IMR-90 (cell line): ENCODE measurements around the gene ABCA5. TPM values are rescaled to one million over a fixed set of nuclear protein-coding genes. Genes with fewer than 3 reads are reported as not detected.

ENCODE experiments used
- ATAC-seq: fragments of 200-7000 bp; cut with Tn5 transposase; 2 replicates; pipeline ENCODE4 v1.9.1; 2020; ENCODE audit warnings: low read depth, mild to moderate bottlenecking, moderate library complexity
- BruUV-seq: library from RNA; stranded (reverse); fragments of 400-500 nt; replicated peaks from 2 replicates; lab custom pipeline; 2021; lab: Mats Ljungman, UMichigan
- CTCF ChIA-PET: fragments of 300-600 bp; formaldehyde crosslinking; extraction: SDS; loops from one replicate; lab custom pipeline; 2021; ENCODE audit warnings: antibody characterized with exemption; lab: Yijun Ruan, JAX
- POLR2A ChIA-PET: fragments of 300-600 bp; sonication (Branson Sonifier 250); formaldehyde crosslinking; loops from one replicate; lab custom pipeline; 2022; ENCODE audit warnings: antibody characterized with exemption; ENCODE audit not compliant: unreplicated experiment; lab: Charles Lee
- DNase-seq: peaks from one replicate; pipeline ENCODE4 v3.0.0; 2013
- H2AFZ ChIP-seq: replicated peaks from 2 replicates; pipeline ENCODE3; 2013; ENCODE audit warnings: low read length, mild to moderate bottlenecking; ENCODE audit not compliant: poor library complexity
- H2AK5ac ChIP-seq: 2 replicates; pipeline ENCODE4 v1.6.1; 2013; ENCODE audit warnings: low read depth, low read length, inconsistent platforms
- H2AK9ac ChIP-seq: replicated peaks from 2 replicates; pipeline ENCODE3; 2013; ENCODE audit warnings: mild to moderate bottlenecking, low read depth, low read length, moderate library complexity; ENCODE audit not compliant: poor library complexity
- H2BK120ac ChIP-seq: 2 replicates; pipeline ENCODE4 v1.6.1; 2013; ENCODE audit warnings: low read depth, low read length, inconsistent platforms
- H2BK15ac ChIP-seq: 3 replicates; pipeline ENCODE4 v1.6.1; 2013; ENCODE audit warnings: low read depth, low read length, inconsistent platforms
- H2BK20ac ChIP-seq: 2 replicates; pipeline ENCODE4 v1.6.1; 2013; ENCODE audit warnings: low read depth, mild to moderate bottlenecking, inconsistent platforms, low read length, moderate library complexity
- H2BK5ac ChIP-seq: 2 replicates; pipeline ENCODE4 v1.6.1; 2013; ENCODE audit warnings: mild to moderate bottlenecking, low read depth, low read length, inconsistent platforms; ENCODE audit not compliant: poor library complexity, severe bottlenecking
- H3K14ac ChIP-seq: replicated peaks from 2 replicates; pipeline ENCODE4 v1.6.1; 2013; ENCODE audit warnings: low read depth, low read length, inconsistent platforms
- H3K18ac ChIP-seq: 2 replicates; pipeline ENCODE4 v1.6.1; 2013; ENCODE audit warnings: low read depth, low read length, control low read depth
- H3K23ac ChIP-seq: 2 replicates; pipeline ENCODE4 v1.6.1; 2013; ENCODE audit warnings: low read depth, low read length, inconsistent platforms
- H3K27ac ChIP-seq: 2 replicates; pipeline ENCODE4 v1.5.1; 2013; ENCODE audit warnings: mild to moderate bottlenecking, control low read depth, low read length; ENCODE audit not compliant: insufficient read depth
- H3K27me3 ChIP-seq: 2 replicates; pipeline ENCODE4 v1.6.1; 2013; ENCODE audit warnings: low read length; ENCODE audit not compliant: control insufficient read depth, insufficient read depth
- H3K36me3 ChIP-seq: 2 replicates; pipeline ENCODE4 v1.6.1; 2013; ENCODE audit warnings: low read length, mixed read lengths; ENCODE audit not compliant: control insufficient read depth, insufficient read depth
- H3K4ac ChIP-seq: 2 replicates; pipeline ENCODE4 v1.6.1; 2013; ENCODE audit warnings: low read depth, low read length, inconsistent platforms
- H3K4me1 ChIP-seq: 2 replicates; pipeline ENCODE4 v1.6.1; 2013; ENCODE audit warnings: low read length, mixed read lengths; ENCODE audit not compliant: control insufficient read depth, insufficient read depth
- H3K4me2 ChIP-seq: 2 replicates; pipeline ENCODE4 v1.6.1; 2013; ENCODE audit warnings: low read depth, mild to moderate bottlenecking, control low read depth, low read length, moderate library complexity
- H3K4me3 ChIP-seq: 2 replicates; pipeline ENCODE4 v1.5.1; 2013; ENCODE audit warnings: low read depth, mild to moderate bottlenecking, control low read depth, low read length, moderate library complexity; ENCODE audit not compliant: insufficient read depth
- H3K56ac ChIP-seq: 2 replicates; pipeline ENCODE4 v1.6.1; 2013; ENCODE audit warnings: low read length, inconsistent platforms; ENCODE audit not compliant: insufficient read depth; ENCODE audit errors: extremely low read depth
- H3K79me1 ChIP-seq, 2 experiments: 2 replicates each; pipeline ENCODE4 v1.6.1; 2013; ENCODE audit warnings: low read length in 2 of 2, inconsistent platforms in 1 of 2, low read depth in 1 of 2
- H3K9ac ChIP-seq: 2 replicates; pipeline ENCODE4 v1.6.1; 2013; ENCODE audit warnings: low read depth, low read length, control low read depth
- H3K9me1 ChIP-seq: 2 replicates; pipeline ENCODE4 v1.6.1; 2013; ENCODE audit warnings: low read length, inconsistent platforms; ENCODE audit not compliant: insufficient read depth
- H3K9me3 ChIP-seq: 2 replicates; pipeline ENCODE4 v1.6.1; 2013; ENCODE audit warnings: low read length; ENCODE audit not compliant: control insufficient read depth, insufficient read depth
- H4K20me1 ChIP-seq: 2 replicates; pipeline ENCODE4 v1.6.1; 2013; ENCODE audit warnings: low read length, inconsistent platforms; ENCODE audit not compliant: insufficient read depth
- H4K5ac ChIP-seq: 2 replicates; pipeline ENCODE4 v1.6.1; 2013; ENCODE audit warnings: mild to moderate bottlenecking, low read depth, low read length, control low read depth
- H4K8ac ChIP-seq, 2 experiments: 2 replicates each; pipeline ENCODE4 v1.6.1; 2013; ENCODE audit warnings: low read depth in 2 of 2, low read length in 2 of 2, control low read depth in 1 of 2, inconsistent platforms in 1 of 2
- H4K91ac ChIP-seq: 2 replicates; pipeline ENCODE4 v1.6.1; 2013; ENCODE audit warnings: low read depth, low read length, inconsistent platforms; ENCODE audit not compliant: insufficient read depth
- BHLHE40 ChIP-seq: fragments of 150-350 bp; IDR thresholded peaks from 2 replicates; pipeline ENCODE4 v1.6.1; 2016; ENCODE audit warnings: mild to moderate bottlenecking, low read depth, low read length
- CHD1 ChIP-seq: IDR thresholded peaks from 2 replicates; pipeline ENCODE4 v1.6.1; 2012; ENCODE audit warnings: low read depth, low read length, improper control_type of control experiment
- FOS ChIP-seq: fragments of 150-350 bp; IDR thresholded peaks from 2 replicates; pipeline ENCODE4 v1.6.1; 2016; ENCODE audit warnings: low read depth, low read length
- MAZ ChIP-seq: IDR thresholded peaks from 2 replicates; pipeline ENCODE4 v1.6.1; 2012; ENCODE audit warnings: low read depth, mild to moderate bottlenecking, low read length, improper control_type of control experiment, moderate library complexity, borderline replicate concordance
- NFE2L2 ChIP-seq: fragments of 150-350 bp; IDR thresholded peaks from 2 replicates; pipeline ENCODE4 v1.6.1; 2016; ENCODE audit warnings: low read depth, mild to moderate bottlenecking, low read length
- RCOR1 ChIP-seq: IDR thresholded peaks from 2 replicates; pipeline ENCODE4 v1.6.1; 2012; ENCODE audit warnings: mild to moderate bottlenecking, low read length, improper control_type of control experiment; ENCODE audit not compliant: insufficient replicate concordance
- dilution Hi-C: fragments of 300-500 bp; cut with HindIII; formaldehyde crosslinking; loops from one replicate; pipeline ENCODE4 v1.14.3; 2018; ENCODE audit warnings: low sequenced_read_pairs; ENCODE audit not compliant: unreplicated experiment
- in situ Hi-C: fragments of 300-500 bp; cut with MboI; formaldehyde crosslinking; loops from 3 replicates; pipeline ENCODE4 v1.14.3; 2019; ENCODE audit warnings: low sequenced_read_pairs, inconsistent platforms, mixed read lengths
- intact Hi-C: fragments of 100-400 bp; cut with micrococcal nuclease; formaldehyde crosslinking; loops from 2 replicates; pipeline ENCODE4 v1.10.0; 2022
- polyA plus RNA-seq, 3 experiments: library from polyadenylated mRNA; depleted of rRNA; stranded (reverse); fragments of >200 nt; gene quantifications; 2 replicates each; pipeline ENCODE4 v1.2.3, GENCODE V29; 2012; ENCODE audit warnings: low replicate concordance in 1 of 3
- total RNA-seq: library from RNA; depleted of rRNA; stranded (reverse); fragments of >200 nt; gene quantifications from 2 replicates; pipeline ENCODE4 v1.2.3, GENCODE V29; 2012
- TF ChIP-seq, protein P1 (sequence below): conservative IDR thresholded peaks from 2 replicates; pipeline ENCODE4 v1.5.1; 2012; ENCODE audit warnings: mild to moderate bottlenecking, low read depth, low read length, improper control_type of control experiment
- TF ChIP-seq, protein P2 (sequence below): fragments of 150-350 bp; IDR thresholded peaks from 2 replicates; pipeline ENCODE4 v1.6.1; 2016; ENCODE audit warnings: low read depth, mild to moderate bottlenecking, low read length, moderate library complexity, borderline replicate concordance

Gene ABCA5
- total and polyA plus RNA-seq, 2 of the 4 experiments (the other 2 are of a cell fraction) = 1.3 to 2.3 TPM

DNA sequence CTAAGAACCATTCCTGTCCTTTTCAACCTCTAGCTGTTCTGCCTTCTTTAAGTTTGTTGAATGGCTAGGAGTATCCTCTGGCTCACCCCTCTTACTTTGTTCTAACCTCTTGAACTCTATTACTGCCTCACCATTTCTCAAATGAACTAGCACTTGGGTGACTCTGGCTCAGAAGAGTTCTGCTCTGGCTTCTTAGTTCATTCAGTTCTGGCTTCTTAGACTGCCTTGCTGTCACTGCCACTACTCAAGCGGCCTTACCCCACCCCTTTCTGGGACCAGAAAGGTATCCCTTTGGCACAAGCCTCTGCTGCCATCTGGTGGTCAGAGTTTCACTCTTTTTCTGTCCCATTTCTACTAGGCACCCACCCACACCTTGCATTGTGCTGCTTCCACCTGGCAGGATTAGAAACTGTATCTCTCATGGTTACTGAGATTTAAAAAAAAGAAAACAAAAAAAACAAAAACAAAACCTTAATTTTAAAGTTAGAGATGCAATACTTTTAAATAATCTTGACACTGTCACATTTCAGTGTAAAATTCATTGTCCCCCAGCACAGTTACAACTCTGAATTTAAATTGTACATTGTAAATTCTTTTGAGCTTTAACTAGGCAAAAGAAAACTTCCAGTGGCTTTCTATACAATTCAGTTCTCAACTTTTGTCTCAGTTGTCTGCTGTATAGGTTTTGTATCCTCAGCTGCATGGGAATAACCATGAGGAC is 91.4 kb downstream of the ABCA5 start (continued):
- no peak for TF ChIP-seq MAZ

DNA sequence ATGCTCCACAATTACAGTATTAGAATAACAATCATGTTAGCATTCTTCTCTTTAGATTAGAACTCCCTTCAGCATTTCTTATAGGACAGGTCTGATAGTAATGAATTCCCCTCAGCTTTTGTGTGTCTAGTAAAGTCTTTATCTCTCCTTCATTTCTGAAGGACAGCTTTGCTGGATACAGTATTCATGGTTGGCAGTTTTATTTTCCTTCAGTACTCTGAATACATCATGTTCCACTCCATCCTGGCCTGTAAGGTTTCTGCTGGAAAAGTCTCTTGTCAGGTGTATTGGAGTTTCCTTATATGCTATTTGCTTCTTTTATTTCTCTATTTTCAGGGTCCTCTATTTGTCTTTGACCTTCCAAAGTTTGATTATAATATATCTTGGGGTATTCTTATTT is 94.3 kb downstream of the ABCA5 start:
- H3K9me1 ChIP-seq = 0 out of 2 replicates have a peak, but pooled peaks cover 3% of the 10 kb centered on the region
- no peak overlapping the region for H3K4ac ChIP-seq
- H3K79me1 ChIP-seq = no peaks in the 10 kb centered on the region
- H3K56ac ChIP-seq = no peak overlapping the region
- DNase-seq (no peak), ATAC-seq (no peak)
- no peak overlapping the region for H3K4me2 ChIP-seq
- intact Hi-C loops = no loop called here
- no peak overlapping the region for H4K5ac ChIP-seq
- ChIA-PET POLR2A (no interaction called here), CTCF (no interaction called here)
- in situ Hi-C loops = no loop called here
- no peak overlapping the region for H3K18ac ChIP-seq
- no peak overlapping the region for H3K14ac ChIP-seq
- no peaks in the 10 kb centered on the region for H3K4me1 ChIP-seq
- H3K9ac ChIP-seq = no peak overlapping the region
- H3K23ac ChIP-seq = no peak overlapping the region
- no peak overlapping the region for H3K4me3 ChIP-seq
- H4K20me1 ChIP-seq = no peaks in the 10 kb centered on the region
- H2AFZ ChIP-seq = no peak overlapping the region
- TF ChIP-seq RCOR1 (no peak), FOS (no peak), NFE2L2 (no peak), MAZ (no peak), CHD1 (no peak), BHLHE40 (no peak)
- TF ChIP-seq, protein P1, sequence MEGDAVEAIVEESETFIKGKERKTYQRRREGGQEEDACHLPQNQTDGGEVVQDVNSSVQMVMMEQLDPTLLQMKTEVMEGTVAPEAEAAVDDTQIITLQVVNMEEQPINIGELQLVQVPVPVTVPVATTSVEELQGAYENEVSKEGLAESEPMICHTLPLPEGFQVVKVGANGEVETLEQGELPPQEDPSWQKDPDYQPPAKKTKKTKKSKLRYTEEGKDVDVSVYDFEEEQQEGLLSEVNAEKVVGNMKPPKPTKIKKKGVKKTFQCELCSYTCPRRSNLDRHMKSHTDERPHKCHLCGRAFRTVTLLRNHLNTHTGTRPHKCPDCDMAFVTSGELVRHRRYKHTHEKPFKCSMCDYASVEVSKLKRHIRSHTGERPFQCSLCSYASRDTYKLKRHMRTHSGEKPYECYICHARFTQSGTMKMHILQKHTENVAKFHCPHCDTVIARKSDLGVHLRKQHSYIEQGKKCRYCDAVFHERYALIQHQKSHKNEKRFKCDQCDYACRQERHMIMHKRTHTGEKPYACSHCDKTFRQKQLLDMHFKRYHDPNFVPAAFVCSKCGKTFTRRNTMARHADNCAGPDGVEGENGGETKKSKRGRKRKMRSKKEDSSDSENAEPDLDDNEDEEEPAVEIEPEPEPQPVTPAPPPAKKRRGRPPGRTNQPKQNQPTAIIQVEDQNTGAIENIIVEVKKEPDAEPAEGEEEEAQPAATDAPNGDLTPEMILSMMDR = no peak
- TF ChIP-seq, protein P2, sequence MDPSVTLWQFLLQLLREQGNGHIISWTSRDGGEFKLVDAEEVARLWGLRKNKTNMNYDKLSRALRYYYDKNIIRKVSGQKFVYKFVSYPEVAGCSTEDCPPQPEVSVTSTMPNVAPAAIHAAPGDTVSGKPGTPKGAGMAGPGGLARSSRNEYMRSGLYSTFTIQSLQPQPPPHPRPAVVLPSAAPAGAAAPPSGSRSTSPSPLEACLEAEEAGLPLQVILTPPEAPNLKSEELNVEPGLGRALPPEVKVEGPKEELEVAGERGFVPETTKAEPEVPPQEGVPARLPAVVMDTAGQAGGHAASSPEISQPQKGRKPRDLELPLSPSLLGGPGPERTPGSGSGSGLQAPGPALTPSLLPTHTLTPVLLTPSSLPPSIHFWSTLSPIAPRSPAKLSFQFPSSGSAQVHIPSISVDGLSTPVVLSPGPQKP = no peak
- H2BK20ac ChIP-seq = no peak overlapping the region
- no peak overlapping the region for H2BK15ac ChIP-seq
- dilution Hi-C loops = no loop called here
- H2AK5ac ChIP-seq = no peak overlapping the region
- H3K9me3 ChIP-seq = no peaks in the 10 kb centered on the region
- no peak overlapping the region for H4K8ac ChIP-seq
- H4K91ac ChIP-seq = no peak overlapping the region
- no peaks in the 10 kb centered on the region for H3K36me3 ChIP-seq
- no peak overlapping the region for H2BK5ac ChIP-seq
- no peak overlapping the region for H2BK120ac ChIP-seq
- BruUV-seq = no TSS peak
- H3K27me3 ChIP-seq = no peaks in the 10 kb centered on the region
- H3K27ac ChIP-seq = no peak overlapping the region
- H2AK9ac ChIP-seq = no peak overlapping the region
